Stimulated activated CD4-positive, alpha-beta T cell treated with anti-CD3 and anti-CD28 coated beads, Interleukin-2, amount 100 ng/mL, for 4 hours (primary cell): Measurements from ENCODE around the gene KCTD10.
"Not testable (repeated sequence)": the region's sequence is repeated elsewhere in the genome, so short reads cannot be mapped to it uniquely, and the experiment has no call there.

Source experiments
- DNase-seq: peaks from one replicate; pipeline ENCODE4 v3.0.0-alpha.2; 2020; ENCODE audit warnings: low read depth

Gene KCTD10

DNA sequence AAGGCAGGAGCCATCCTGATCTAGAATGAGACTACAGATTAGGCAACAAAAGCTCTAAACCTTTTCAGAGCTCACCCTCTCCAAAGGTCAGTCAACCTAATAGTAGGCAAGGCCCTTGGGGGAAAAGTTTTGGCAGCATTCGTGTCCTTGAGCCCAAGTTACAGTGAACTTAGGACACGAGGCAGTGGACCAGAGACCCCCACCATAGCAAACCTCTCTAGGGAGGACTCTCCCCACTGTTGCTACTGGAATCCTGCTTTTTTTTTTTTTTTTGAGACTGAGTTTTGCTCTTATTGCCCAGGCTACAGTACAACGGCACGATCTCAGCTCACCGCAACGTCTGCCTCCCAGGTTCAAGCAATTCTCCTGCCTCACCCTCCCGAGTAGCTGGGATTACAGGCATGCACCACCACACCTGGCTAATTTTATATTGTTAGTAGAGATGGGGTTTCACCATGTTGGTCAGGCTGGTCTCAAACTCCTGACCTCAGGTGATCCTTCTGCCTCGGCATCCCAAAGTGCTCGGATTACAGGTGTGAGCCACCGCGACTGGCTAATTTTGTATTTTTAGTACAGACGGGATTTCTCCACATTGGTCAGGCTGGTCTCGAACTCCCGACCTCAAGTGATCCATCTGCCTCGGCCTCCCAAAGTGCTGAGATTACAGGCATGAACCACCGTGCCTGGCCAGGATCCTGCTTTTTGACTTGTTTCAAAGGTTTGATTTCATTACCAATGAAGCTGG, 3.4 kb downstream of the KCTD10 start:
- DNase-seq: not testable (repeated sequence)

DNA sequence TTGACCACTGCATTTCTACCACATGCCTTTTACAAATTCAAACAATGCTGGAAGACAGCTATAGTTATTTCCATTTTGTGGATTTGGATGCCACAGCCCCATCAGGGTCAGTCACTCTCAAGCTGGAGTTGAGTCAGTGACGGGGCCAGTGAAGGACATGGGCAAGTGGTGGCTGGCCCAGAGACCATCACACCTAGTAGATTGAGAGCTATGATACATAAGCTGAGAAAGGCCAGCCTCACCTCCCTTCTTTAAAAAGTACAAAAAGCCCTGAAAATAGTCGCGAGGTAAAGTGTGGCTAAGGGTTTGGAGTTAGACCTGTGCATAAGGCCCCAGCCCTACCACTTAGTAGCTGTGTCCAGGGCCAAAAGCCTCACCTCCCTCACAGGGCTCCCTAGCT, 4.1 kb downstream of the KCTD10 start:
- no peak for DNase-seq

DNA sequence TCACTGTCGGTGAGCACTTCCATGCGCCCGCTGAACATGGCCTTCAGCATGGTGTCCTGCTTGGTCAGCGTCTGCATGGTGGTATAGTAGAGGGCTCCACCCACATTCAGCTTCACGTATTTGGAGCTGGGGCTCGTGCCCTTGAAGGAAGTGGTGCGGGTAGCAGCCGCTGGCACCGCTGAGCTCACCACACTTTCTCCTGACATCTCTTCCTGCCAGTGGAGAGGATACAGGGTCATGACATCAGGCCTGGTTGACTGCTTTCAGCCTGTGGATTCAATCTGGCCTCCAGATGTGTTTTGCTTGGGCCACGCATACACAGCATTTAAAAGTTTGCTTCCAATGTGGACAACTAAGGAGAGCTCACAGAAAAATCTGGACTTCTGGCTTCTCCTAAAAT, 7.6 kb downstream of the KCTD10 start:
- no peak for DNase-seq

DNA sequence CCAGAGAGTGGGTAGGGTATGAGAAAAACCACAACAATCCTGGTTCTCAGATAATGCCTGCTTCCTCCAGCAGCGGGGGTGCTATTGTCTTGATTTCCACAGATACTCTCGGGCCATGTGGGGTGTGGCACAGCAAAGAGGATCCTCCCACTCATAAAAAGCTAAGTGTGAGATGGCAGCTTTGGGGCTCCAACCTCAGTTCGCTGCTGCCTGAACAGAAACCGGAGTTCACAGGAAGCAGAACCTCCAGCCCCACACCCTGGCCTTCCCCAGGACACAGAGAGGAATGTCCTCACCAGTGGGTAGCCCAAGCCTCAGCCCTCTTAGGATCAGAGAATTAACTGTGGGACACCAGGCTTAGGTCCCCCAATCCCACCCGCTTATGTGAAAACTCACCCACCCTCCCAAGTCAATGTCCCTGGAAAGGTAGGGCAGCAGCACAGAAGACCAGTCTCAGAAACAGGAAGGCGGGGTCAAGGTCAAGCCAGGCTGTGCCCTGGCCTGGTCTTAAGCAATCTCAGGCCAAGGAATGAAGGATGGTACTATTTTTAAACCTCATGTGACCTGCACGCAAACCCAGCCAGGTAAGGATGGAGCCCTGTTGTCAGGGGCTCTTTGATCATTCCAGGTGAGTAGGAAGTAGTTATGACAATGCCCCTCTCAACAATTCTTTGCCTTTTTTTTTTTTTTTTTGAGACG, 9.0 kb downstream of the KCTD10 start:
- DNase-seq: no peak

DNA sequence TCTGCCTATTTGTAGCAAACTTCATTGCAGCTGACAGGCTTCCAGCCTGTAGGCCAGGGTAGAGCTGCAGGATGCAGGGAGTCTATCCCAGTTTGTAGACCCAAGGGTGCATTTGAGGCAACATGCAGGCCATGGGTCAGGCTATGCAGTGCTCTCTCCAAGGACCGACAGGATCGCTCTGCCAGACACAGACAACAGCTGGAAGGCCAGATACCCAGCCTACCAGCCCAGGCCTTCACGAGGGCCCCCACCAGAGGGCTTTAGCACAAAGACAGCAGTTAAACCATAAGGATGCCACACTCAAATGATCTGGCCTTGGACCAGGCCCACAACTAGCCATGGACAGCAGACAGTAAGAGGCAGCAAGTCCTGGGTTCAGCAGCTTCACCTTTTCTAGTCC, 10.3 kb downstream of the KCTD10 start:
- DNase-seq: no peak

DNA sequence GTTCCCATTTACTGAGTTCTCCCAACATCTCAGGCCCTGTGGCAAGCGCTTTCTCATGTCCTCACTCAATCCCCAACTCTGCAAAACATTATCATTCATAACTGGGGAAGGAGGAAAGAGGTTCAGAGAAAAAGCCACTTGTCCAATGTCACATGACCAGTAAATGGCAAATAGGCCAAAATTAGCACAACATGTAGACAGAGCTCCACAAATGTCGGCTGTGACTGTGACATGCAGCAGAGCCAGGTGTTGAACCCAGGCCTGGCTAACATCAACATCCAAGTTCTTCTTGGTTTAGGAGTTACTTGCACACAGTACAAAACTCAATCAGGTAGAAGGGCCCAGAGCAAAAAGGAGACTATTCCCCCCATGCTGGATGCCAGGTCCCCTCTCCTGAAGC, 10.8 kb downstream of the KCTD10 start:
- DNase-seq: no peak

DNA sequence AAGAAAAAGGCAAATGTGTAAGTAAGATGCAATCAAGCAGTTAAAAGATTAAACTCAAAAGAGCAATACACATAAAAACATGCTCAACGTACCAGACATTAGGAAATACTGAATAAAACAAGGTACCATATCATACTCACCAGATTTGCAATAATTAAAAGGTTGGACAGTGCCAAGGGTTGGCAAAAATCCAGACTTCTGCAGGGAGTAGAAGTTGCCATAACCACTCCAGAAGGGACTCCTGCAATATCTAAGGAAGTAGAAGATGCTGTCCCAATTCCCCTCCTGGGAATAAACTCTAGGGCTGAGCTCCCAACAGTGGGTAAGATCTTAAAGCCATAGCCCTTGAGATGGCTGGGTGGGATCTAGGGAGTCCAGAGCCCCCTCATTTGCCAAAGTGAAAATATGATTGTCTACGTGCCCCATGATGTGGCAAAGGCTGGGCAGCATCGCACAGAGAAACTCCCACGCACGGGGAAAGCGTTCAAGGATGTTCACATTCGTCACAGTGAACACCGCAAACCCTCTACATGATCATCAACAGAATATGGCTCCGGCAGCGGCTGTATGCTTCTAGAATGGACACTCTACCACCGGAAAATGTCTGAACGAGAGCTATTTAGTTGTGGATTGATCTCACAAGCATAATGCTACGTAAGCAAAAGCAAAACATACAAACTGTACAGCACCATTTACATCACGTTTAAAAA, 12.3 kb downstream of the KCTD10 start:
- DNase-seq: no peak

DNA sequence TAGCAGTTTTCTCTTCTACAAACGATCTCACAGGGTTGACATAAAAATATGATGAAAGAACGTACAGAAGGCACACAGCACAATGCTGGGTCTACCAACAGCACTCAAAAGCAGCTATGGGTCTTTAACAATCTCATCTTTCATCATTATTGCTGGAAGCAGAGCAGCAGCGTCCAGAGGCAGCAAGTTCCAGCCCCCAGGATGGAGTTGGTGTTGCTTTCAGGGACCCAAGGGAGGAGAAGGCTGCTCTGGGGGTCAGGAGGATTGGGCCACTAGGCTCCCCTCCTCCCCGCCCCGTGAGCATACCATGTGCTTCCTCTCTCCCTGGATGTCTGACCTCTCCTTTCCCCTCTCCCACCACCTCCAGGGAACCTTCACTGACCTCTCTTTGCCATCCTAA, 13.3 kb downstream of the KCTD10 start:
- no peak for DNase-seq

DNA sequence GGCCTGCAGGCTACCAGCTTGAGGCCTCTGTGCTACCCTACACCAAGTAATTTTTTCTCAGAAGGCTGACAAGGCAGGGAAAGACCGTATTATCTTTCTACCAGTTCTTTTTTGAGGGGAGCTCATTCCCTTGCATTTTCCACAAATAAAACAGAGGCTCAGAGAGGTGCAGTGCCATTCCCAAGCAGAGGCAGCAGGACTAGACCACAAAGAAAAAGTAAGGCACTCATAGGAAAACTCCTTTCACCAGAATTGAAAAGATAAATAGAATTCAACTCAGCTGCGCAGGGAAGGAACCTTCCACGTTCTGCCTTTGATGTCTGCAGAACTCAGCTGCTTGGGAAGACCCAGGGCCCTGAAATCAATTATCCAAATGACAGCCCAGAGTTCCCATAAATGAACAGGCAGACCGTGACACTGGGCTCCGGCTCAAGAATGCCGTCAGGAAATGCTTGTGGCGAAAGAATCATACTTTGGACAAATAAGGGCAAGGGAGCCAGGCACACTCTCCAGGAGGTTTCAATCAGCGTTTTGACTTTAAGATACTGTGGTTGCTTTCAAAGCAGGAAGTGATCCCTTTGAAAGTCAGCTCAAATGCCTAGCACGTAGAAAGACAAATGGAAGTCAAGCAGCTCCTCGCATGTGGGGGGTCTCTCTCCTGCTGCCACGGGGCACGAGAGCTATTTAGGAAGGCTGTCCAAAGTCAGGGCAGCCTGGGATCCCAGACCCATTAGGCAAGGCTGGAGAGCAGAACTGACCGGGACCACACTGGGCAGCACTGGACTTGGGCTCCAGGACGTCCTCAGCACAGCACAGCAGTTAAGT, 14.0 kb downstream of the KCTD10 start:
- DNase-seq: no peak

DNA sequence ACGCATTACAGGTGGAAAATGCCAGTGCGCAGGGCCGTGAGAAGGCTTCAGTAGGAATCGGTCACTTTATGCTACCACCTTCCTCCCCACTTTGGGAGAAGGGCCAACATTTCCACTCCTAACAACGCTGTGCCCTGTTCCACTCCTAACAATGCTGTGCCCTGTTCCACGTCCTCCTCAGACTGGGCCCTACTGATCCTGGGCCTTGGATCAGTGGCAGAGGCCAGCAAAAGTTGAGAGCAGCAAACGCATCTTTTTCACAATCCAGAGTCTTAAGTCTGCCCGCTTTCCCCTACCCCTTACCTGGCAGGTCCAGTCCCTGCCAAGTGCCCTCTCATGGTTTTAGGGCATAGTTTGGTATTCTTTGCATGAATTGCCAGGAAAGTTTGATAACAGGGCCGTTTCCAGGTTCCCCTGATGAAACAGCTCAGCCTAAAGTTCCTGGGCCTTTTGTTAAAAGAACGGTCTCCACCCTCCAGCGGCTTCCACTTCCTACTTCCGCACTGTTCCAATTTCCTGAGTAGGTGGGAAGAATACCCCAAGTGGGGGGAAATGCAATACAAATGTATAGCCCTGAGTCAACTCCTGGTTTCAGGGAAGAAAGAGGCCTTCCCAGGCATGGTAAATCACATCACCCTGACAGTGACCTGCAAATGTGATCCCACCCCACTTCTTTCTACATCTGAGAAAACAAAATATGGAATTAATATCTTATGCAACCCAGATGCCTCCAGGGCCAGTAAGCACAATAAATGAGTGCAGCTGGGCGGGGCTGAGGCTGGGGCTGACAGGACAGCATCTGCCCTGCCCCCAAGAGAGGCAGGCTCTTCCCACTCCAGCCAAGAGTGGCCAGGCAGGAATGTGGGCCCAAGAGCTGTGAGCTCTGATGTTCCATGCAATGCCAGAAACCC, 15.0 kb downstream of the KCTD10 start:
- no peak for DNase-seq

DNA sequence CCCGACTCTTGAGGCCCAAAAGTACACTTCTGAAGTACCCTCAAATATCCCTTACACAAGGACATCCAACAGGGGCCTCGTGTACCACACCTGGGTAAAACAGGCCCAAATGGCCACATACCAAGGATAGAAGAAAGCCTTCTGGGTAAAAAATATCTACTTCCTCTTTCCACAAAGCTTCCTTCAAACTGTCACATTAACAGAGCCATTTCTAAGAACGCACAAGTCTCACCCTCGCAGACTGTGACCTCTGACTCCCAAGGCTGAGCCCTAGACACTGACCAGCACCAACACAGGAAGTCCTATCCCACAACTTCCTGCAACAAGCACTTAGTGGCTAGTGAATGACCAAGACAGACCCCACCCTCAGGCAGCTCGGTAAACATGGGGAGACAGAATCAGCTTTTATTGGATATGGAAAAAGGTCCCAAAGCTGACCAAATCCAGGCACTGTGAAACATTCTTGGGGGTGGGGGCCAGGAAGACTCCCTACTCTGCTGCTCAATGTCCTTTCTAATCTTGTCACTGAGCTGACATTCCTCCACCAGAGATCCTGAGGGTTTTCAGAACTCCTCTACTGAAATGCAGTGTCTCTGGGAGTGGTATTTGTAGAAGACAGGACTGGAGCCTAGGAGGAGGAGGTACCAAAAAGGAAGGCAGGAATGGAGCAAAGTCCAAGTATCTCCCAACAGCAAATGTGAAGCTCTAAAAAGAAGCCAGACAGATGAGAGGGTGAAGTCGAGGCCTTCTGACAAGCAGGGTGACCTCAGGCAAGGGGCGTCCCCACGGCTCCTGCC, 15.9 kb downstream of the KCTD10 start:
- no peak for DNase-seq

DNA sequence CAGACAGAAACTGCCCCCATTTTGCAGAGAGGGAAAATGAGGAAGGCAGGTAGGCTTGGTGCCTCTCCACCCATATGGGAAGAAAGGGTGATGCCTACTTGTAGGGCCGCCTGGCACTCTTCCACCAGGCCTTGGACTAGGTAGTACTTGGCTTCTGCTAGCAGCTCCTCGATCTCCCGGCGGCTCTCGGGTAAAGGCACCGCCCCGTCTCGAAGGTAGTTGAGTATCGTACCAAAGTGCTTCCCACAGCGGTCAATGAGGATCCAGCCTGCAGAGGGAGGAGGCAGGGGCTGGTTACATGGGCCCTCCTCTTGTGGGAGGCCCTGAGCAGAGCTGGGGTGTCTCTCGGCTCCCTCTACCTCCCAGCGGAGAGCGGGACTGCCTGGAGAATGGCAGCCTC, 16.6 kb downstream of the KCTD10 start:
- DNase-seq: no peak

DNA sequence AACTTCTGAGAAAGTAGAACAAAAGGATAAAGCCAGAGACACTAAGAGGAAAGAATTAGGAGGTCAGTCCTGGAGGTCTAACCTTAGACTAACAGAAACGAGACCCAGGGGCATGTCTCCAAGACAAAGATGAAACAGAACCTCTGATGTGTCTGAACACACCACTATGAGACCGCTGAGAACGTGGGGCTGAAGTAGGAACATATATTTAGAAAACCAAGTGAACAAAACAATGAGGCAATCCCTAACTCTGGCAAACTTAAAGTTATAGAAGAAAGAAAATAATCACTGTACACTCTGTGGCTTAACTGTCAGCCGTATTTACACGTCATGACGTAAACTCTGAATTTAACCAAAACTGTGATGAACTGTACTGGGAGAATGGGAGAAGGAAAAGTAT, 17.9 kb downstream of the KCTD10 start:
- DNase-seq: no peak

DNA sequence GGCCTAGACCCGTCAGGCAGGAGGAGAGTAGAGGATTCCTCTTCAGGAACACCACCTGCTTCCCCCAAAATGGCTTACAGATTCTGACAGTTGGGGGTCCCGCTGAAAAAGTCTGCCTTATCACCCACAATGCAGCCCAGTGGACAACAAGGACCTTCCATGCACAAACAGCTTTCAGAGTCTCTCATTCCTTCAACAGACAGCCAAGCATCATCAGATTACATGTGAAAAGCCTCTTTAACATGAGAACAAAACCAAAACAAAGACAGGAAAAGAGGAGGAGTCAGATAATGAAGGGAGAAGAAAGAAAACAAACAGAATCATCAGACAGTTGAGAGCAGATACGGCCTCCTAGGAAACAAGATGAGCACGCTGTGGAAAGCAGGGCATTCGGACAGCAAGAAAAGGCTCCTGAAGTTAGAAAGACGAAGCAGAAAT, 18.3 kb downstream of the KCTD10 start:
- no peak for DNase-seq

DNA sequence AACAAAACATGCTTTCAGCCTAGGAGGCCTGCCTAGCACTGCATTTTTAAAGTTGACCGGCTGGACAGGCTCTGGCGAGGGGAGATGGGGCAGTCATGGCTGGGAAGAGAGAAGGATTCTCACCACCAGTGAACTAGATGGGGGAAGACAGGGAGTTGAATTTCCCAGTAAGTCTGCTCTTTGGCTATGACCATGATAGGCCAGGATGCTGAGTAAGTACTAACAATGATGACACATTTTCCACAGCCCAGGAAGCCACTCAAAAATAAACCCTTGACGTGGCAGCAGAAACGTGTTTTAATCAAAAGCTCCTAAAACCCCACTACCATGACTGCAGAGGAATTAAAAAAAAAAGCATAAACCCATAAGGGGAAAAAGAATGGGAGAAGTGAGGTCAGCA, 19.0 kb downstream of the KCTD10 start:
- no peak for DNase-seq

DNA sequence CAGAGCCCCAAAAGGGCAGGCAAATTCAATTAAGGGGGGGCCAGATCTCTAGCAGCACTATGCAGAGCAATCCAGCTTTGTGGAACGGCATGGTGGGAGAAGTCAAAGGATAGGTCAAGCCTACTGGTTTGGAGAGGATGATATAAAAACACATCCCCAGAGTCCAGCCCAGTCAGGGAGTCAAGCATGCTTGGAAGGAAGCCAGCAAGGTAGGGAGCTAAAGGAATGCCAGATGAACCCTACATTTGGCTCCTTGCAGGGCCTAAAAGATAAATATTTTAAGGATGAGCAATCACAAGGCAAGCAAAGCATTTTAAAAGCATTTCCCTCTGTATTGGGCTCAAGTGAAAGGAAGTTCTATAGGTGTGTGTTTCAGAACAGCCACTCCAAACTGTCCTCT, 21.4 kb downstream of the KCTD10 start:
- DNase-seq: no peak

DNA sequence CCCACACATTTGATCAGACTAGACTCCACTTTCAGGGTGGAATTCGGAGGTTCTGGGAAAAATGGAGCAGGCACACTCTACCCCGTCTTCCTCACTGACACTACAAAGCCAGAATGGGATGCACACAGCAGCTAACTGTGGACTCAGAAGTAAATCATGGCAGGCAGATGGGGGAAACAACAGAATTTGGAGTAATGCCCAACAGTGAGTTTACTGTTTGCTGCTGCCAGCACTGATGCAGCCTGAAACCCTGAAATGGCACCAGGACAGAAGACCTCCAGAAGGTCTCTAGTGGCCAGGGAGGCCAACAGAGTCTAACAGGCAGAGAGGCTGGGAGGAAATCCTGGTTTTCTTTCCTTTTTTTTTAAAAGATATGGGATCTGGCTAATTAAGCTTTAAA, 24.6 kb downstream of the KCTD10 start:
- no peak for DNase-seq

DNA sequence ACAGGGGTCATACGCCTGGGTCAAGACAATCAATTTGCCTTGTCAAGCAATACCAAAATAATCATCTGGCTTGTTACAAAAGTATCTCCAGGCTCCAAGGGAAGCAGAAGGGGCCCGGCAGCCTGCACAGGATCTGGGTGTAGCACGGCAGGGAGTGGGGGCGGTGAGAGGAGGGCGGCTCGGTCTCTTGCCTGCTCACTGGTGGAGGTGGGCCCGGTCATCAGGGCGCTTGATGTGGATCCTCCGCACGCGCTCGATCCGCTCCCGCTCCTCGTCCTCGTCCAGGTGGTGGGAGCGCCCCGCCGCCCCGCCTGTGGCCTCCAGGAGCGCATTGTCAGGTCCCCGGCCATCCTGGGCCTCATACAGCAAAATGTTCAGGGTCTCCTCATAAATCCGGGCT, 25.7 kb downstream of the KCTD10 start:
- no peak for DNase-seq

DNA sequence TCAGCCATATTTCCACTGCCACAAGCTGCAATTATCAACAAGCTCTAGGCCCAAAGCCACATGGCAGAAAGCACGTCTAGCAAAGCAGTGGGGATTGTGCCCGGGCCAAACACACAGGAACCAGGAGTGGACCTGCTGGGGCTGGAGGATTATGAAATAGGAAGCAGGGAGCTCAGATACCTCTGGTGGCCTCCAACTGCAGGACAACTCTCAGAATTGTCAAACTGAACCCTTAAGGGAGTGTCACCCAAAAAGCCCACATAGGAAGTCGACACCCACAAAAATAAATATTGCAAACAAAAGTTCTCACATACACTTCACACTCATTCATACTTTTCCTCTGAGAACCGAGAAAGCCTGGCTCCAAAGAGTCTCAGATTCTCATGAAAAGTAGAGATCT, 26.1 kb downstream of the KCTD10 start:
- DNase-seq: no peak

DNA sequence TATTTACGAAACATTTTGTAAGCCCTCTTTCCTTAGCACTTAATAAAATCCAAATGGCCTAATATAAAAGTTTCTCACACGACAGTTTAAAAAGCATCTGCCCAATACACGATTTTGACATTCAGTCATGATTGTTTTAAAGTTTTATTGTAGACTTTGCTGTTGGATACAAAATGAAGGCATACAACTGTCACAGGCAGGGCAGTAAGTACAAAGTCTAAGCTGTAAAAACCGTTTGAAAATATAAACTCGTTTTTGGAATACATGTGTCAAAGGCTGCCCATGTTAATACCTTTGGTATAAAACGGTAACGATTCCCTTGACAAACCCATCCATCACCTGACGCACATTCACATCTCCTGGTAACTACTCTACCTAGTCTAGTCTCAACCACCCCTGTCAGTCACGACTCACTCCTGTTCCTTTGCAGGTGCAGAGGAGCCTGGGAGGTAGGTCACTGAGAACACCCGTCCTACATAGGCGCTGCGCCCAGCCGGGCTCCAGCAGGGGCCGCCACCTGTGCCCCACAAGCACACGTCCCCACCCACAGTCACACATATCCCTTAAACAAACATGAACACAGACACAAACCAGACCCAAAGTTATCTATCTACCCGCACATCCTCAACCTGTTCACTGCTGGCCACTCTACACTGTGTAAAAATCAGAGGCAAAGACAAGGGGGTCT, 27.1 kb downstream of the KCTD10 start:
- no peak for DNase-seq
